ENCODE results near the gene RPP25. TPM values are rescaled to one million over a fixed set of nuclear protein-coding genes. Genes with fewer than 3 reads are reported as not detected.
"Not testable (repeated sequence)": the region's sequence is repeated elsewhere in the genome, so short reads cannot be mapped to it uniquely, and the experiment has no call there.

The RPP25 gene
- total RNA-seq, 4 donors from 2014 or later: 6.9 to 14.4 (median 9.4) TPM

- peak; percentile 33 for ATAC-seq (ENCODE audit: low FRiP score)
- no peak for TF ChIP-seq CTCF (IDR thresholded peaks at IDR 0.05)
- DNase-seq (ENCODE audit: low spot score): no peak
Observed at GRCh38 chr15:74954515-74954914, 2.1 kb downstream of the RPP25 start.

- ATAC-seq (ENCODE audit: low FRiP score): no peak
- no peak for TF ChIP-seq CTCF (IDR thresholded peaks at IDR 0.05)
- no peak for DNase-seq (ENCODE audit: low spot score)
Observed at GRCh38 chr15:74951006-74951405, 5.6 kb downstream of the RPP25 start.

DNA sequence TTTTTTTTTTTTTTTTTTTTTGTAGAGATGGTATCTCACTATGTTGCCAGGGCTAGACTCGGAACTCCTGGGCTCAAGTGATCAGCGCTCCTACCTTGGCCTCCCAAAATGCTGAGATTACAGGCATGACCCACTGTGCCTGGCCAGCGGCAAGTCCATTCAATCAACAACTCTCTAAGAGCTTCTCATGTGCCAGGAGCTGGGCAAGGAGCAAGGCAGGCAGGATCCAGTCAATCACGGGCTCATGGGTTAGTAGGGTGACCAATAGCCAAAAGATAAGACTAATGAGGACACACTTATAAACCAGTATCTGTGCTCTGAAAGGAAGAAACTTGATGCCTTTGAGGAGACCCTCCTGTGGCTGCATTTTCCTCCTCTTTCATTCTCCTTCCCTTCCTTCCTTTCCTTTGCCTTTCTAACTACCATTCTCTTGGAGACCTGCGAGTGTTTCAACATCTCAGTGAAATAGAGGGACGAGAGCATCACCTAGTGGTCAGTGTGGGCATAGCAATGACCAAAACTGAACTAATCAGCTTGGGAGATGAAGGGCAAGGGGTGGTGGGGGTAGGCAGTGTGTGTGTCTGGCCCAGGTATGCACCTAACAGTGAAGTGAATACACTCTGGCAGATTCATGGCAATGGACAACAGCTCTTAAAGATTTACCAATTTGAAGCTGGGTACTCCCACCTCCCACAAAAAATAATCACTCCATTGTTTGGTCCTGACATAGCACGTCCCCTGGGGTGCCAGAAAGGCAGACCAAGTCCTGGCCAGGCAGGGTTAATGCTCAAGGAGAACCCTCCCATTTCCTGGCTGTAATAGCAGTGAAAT, 6.3 kb downstream of the RPP25 start:
- ATAC-seq (ENCODE audit: low FRiP score): peak; percentile 52
- DNase-seq (ENCODE audit: low spot score): peak; percentile 83
- TF ChIP-seq CTCF (IDR thresholded peaks at IDR 0.05): peak in 2 of 3 donors; percentile 90 to 97

GRCh38 chr15:74937590-74938371, 18.8 kb downstream of the RPP25 start, which contains the start of gene COX5A:
Gene COX5A (minus strand): TSS chr15:74938073. CDS start chr15:74938014, 59 bp downstream.
- ATAC-seq (ENCODE audit: low FRiP score) (peak; percentile 99), DNase-seq (ENCODE audit: low spot score) (peak; percentile 66)
- TF ChIP-seq CTCF (IDR thresholded peaks at IDR 0.05): no peak

GRCh38 chr15:74937272-74937589, 19.3 kb downstream of the RPP25 start:
- no peak for DNase-seq (ENCODE audit: low spot score)
- no peak for TF ChIP-seq CTCF (IDR thresholded peaks at IDR 0.05)
- no peak for ATAC-seq (ENCODE audit: low FRiP score)

- ATAC-seq (ENCODE audit: low FRiP score); DNase-seq (ENCODE audit: low spot score): not testable (repeated sequence)
Observed at GRCh38 chr15:74935193-74935592, 21.4 kb downstream of the RPP25 start.

DNA sequence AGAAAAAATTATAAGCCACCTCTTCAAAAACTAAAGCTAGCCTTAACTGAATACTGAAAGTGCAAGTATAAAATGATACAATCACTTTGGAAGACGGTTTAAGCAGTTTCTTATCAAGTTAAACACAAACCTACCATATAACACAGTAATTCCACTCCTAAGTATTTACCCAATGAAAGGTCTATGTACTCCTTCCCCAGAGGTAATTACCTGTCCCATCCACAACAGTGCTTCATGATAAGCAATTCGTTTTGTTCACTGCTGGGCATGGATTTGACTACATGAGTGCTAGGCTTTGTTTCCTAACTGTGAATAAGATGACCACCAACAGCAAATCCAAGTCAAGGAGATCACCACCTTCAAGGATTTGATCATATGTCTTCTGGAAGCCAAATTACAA, 23.0 kb downstream of the RPP25 start:
- no peak for DNase-seq (ENCODE audit: low spot score)
- ATAC-seq (ENCODE audit: low FRiP score): no peak

More for the DNA sequence above, 23.0 kb downstream of the RPP25 start:
- no peak for TF ChIP-seq CTCF (IDR thresholded peaks at IDR 0.05)

Measured in omental fat pad (tissue), 4 donors.